IPS-NIHi7 (cell line): Measurements from ENCODE around the gene C2orf15.
"Not testable (repeated sequence)": the region's sequence is repeated elsewhere in the genome, so short reads cannot be mapped to it uniquely, and the experiment has no call there.

Experiments used
- DNase-seq: peaks from one replicate; pipeline ENCODE4 v3.0.0; 2012; ENCODE audit warnings: mixed read lengths; ENCODE audit errors: extremely low spot score

Gene C2orf15

DNA sequence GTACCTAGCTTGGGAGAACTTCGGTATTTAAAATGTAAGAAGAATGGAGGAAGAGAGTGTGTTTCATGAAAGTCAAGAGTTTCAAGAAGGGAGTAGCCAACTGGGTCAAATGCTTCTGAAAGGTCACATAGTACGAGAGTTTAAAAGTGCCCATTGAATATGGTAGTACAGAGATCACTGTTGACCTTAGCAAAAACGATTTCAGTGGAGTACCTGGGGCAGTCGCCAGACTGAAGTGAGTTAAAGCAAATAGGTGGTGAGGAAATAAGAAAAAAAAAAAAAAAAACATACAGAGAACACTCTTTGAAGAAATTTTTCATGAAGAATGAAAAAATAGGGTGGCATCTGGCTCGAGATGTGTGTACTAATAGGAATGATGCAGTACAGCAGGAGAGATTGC, 24.7 kb downstream of the C2orf15 start:
- no peak for DNase-seq

DNA sequence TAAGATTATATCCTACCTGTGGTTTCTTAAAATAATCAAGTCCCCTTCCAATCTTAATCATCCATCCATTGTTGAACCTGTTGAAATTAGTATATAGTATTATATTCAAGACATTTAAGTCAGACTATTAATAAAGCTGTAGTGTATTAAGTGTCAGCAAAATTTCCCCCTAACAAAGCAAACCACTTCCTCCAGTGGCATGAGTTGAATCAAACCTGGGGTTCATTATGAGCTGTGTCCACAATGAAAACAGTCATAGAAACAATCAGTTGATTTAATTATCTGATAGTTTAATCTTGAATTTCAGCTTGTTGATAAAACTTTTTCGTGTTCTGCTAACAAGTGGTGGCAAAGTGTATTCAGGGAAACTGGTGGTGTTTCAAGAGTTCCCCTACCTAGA, 28.0 kb downstream of the C2orf15 start:
- DNase-seq = no peak

DNA sequence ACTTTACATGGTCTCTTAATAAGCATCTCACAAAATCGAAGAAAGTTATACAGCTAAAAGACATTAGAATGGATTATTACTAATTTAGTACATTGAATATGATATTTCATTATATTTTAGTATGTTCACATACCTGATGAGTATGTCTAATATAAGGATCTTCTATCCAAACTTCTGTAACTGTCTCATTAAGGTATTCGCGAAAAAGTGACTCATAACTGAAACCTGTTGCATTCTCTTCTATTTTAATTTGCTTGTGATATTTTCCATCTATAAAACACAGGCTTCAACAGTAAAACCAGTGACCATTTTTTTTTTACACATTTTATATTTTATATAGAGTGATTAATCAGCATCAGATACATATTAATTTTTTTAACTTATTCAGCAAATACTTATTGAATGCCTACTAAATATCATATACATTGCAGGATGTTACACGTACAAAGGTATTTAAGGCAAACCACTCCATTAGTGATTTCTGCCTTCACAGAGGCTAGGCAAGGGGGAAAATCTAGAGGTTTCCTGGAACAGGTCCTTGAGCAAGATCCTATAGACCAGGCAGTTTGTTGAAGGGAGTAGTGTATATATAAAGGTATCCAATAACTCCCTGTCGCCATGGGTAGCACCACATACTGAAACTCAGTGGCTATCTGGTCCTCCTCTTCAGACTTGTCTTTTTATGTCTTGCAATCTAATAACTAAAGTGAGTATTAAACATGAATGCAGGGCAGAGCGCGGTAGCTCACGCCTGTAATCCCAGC, 30.1 kb downstream of the C2orf15 start:
- DNase-seq = no peak

DNA sequence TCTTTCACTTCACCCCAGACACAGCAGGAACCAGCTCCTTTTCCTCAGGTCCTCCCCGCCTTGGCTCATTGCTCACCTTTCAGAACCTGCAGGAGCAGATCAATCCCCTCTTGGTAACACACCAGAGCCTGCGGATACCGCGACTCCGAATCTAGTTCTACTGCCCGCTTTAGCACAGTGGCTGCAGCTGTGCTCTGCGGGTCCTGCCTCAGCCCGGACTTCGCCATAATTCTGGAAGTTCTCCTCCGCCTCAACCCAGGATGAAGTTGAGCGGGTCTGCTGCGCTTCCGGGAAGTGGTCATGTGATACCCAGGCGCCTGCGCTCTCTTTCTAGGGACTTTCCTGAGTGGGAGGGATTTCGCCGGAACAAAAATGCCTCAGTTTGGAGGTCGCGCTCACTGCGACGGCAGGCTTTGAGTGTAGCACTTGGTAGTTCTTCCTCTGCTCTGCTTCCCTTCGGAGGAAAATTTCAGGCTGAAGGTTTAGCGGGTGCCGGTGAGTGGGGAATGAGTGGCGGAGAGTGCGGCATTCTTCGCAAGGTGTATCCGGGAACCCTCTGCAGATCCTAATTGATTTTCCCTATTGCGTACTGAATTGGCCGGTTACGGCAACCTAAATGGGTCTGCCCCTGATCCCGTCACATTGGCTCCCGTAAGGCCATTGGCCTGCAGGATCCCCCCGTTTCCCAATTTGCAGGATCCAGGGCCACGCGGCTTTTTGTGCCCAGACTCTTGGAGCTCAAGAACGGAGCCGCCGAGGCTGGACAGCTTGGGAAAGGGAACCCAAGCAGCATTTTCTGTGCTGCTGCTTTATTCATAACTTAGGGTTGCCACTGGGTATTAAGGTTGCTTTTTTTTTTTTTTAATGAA, 39.5 kb downstream of the C2orf15 start, which contains the start of the genes MITD1 and MRPL30:
Gene MITD1, minus strand, starts transcription at position 304 of the 869 bp plus-strand sequence. Its CDS starts 77 bp downstream, at position 227.
Gene MRPL30, plus strand, starts transcription at position 430 of the 869 bp plus-strand sequence. CDS start 5,020 bp downstream, outside the sequence.
- DNase-seq = peak; percentile 89

DNA sequence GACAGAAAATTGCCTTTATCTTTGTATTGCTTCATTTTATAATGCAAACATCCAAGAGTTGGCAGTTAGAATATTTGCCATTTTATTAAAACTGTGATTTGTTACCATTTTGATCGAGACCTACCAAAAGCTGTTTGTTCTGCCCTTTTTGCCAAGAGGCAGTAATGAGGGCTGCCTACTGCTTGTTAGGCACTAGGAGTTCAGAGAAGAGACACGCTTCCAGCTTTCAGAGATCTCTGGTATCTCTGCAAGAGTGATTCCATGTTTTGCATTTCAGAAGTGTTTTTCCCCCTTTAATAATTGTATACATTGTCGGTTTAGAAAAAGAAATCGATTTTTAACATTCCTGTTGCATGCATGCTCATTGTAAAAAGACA, 40.1 kb downstream of the C2orf15 start:
- no peak for DNase-seq

DNA sequence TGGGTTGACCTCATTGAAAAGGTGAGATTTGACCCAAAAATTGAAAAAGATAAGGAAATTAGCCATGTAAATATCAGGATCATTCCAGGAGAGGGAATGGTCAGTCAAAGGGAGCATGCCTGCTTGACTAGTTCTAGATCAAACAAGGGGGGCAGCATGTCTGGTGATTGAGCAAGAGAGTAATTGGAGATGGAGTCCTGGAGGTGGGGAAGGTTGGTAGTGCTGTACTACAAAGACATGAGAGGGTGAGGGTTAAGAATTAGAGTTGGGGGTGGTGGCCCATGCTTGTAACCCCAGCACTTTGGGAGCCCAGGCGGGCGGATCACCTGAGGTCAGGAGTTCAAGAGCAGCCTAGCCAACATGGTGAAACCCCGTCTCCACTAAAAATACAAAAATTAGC, 41.5 kb downstream of the C2orf15 start:
- DNase-seq = no peak

DNA sequence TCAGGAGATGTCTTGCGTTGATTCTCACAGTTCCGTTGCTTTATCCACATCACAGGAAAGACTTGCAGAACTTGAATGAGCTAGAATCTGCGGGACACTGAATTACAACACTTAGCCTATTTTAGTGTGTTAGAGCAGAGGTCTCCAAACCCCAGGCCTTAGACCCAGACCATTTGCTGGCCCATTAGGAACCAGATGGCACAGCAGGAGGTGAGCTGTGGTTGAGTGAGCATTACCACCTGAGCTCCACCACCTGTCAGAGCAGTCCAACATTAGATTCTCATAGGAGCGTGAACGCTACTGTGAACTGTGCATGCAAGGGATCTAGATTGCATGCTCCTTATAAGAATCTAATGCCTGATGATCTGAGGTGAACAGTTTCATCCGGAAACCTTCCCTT, 43.3 kb downstream of the C2orf15 start:
- no peak for DNase-seq

DNA sequence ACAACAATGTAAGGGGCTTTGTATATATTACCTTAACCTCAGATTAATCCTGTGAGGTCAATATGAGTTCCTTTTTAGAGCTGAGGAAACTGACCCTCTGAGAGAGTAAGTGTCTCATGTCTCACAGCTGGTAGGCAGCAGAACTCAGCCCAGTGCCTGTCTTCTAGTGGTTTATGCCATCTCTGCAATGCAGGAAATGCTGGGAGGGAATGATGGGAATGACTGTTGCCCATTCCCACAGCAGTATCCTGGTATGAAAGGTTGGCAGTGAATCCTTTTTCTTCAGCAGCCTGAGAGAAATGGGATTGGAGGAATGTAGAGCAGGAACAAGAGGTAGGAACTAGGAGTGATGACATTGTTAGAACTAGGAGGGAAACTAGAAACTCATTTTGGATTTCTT, 45.5 kb downstream of the C2orf15 start:
- no peak for DNase-seq

DNA sequence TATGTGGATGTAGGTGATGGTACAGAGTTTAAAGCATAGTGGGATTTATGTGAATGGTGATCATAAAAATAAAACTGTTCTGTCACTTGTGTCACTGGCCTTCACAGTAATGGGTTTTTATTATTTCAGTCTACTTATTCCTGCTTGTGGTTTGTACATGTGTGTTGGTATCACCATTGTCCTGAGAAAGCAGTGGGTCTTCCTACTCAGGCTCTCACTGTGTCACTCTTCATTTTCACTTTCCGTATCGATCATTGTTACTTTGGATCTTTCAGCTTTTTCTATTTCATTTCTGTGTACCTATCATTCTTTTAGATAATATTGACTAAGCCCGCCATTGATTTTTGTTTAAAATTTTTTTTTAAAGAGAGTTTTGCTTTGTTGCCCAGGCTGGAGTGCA, 46.9 kb downstream of the C2orf15 start:
- DNase-seq = no peak

DNA sequence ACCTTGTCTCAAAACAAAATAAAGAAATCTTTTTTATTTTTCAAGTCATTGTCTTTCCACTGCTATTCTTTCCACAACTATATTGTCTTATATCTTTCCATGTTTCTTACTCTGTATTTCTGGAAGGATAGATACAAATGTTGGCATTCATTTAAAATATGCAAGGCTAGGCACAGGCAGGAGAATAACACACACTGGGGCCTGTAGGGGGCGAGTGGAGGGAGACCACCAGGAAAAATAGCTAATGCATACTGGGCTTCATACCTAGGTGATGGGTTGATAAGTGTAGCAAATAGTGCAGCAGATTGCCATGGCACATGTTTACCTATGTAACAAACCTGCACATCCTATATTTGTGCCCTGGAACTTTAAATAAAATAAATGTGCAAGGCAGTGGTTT, 49.0 kb downstream of the C2orf15 start:
- DNase-seq = no peak

DNA sequence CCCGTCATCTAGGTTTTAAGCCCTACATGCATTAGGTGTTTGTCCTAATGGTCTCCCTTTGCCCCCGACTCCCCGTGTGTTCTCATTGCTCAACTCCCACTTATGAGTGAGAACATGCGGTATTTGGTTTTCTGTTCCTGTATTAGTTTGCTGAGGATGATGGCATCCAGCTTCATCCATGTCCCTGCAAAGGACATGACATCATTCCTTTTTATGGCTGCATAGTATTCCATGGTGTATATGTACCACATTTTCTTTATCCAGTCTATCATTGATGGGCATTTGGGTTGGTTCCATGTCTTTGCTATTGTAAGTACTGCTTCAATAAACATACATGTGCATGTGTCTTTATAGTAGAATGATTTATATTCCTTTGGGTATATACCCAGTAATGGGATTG, 50.9 kb downstream of the C2orf15 start:
- DNase-seq = not testable (repeated sequence)

DNA sequence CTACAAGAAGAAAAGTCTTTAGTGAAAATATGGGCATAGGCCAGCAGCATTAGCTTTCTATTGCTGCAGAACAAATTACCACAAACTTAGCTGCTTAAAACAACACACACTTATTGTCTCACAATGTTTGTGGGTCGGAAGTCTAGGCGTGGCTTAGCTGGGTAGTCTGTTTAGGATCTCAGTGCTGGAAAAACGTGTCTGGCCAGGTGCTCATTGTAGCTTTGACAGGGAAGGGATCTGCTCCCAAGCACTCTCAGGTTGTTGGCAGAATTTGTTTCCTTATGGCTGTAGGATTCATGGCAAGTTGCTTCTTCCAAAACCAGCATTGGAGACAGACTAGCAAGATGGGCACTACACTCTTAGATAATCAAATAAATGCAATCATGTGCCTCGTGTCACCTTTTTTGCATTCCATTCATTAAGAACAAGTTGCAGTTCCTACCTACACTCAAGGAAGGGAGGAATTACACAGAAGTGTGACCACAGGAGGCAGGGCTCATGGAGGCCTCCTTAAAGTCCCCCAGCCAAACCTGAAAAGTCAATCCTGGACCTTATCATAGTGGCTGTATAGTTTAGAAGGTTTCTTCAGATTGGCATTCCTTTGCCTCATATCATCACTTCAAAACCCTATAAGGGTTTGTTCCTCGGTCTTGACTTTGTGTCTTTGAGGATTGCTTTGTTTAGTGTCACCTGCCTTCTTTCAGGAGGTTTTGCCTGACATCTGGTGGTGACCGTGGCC, 56.8 kb downstream of the C2orf15 start:
- DNase-seq = no peak

DNA sequence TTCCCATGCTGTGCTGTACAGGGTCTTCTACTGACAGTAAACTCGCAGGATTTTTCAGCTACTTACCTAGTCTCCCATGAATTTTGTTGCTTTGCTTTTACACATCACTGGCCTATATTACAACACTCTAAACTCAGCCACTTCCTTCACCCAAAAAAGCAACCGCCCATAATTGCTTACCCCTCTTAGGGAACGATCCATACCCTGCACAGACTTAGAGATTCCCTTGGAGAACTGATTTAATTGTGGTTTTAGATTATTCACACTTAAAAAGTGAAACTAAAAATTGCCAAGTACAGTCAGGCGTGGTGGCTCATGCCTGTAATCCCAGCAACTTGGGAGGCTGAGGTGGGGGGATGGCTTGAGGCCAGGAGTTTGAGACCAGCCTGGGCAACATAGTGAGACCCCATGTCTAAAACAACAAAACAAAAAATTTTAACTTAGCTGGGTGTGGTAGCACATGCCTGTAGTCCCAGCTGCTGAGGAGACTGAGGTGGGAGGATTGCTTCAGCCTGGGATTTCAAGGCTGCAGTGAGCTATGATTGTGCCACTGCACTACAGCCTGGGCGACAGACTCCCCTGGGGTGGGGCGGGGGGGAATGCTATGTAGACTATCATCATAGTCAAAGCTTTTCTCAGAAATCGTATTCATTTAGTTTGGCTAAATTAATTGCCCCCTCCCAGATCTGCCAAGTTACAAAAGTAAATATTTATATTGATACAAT, 58.7 kb downstream of the C2orf15 start:
- DNase-seq = no peak
